ENCODE measurements around the gene HIVEP1.

GRCh38 chr6:12009180-12009685 lies 2.9 kb upstream of the HIVEP1 start:
- TF ChIP-seq CTCF (IDR thresholded peaks at IDR 0.05) (no peak), SP1 (CRISPR knock-in tag; conservative IDR thresholded peaks at IDR 0.05) (no peak), MAX (CRISPR knock-in tag; IDR thresholded peaks at IDR 0.05) (no peak), IRF1 (CRISPR knock-in tag; IDR thresholded peaks at IDR 0.05) (no peak), E2F1 (CRISPR knock-in tag; IDR thresholded peaks at IDR 0.05) (no peak), CBFB (CRISPR knock-in tag; IDR thresholded peaks at IDR 0.05; ENCODE audit: low read depth) (no peak), PRDM15 (CRISPR knock-in tag; IDR thresholded peaks at IDR 0.05) (no peak)

All from WTC11 (cell line).